Panc1 (cell line): ENCODE data around the gene CEP170B.

Experiments
- POLR2AphosphoS5 ChIP-seq: IDR thresholded peaks from 2 replicates; pipeline ENCODE4 v1.6.1; 2012; ENCODE audit warnings: mild to moderate bottlenecking, low read depth, low read length, moderate library complexity
- TCF7L2 ChIP-seq: IDR thresholded peaks from 2 replicates; pipeline ENCODE4 v1.6.1; 2011; ENCODE audit warnings: mild to moderate bottlenecking, low read depth, low read length, inconsistent platforms
- TF ChIP-seq, protein P1 (sequence below): fragments of 450-650 bp; IDR thresholded peaks from 2 replicates; pipeline ENCODE4 v1.5.1; 2017; ENCODE audit warnings: mild to moderate bottlenecking
- TF ChIP-seq, protein P2 (sequence below), 2 experiments: IDR thresholded peaks; 2 replicates each; pipeline ENCODE4 v1.6.1; 2011 to 2012; ENCODE audit warnings: low read depth in 2 of 2, control low read depth in 1 of 2, low read length in 1 of 2, mild to moderate bottlenecking in 1 of 2, moderate library complexity in 1 of 2; ENCODE audit not compliant: insufficient read depth in 1 of 2

DNA sequence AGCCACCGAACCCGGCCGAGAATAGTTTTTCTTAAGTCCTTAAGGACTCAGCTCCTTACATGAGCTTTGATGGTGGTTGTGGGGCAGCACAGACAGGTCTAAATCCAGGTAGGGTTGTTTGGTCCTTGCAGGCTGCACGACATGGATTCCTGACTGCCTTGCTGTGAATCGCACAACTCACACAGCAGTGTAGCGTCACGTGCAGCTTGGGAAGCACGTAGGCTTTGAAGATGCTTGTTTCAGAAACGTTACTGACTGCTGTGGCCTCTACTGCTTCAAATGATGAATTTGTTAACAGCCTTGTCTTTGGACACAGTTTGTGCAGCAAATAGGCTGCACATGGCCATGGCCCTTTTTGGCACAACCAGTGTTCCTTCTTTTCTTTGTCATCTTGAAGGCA is 34.3 kb upstream of the CEP170B start:
- TF ChIP-seq, protein P1, sequence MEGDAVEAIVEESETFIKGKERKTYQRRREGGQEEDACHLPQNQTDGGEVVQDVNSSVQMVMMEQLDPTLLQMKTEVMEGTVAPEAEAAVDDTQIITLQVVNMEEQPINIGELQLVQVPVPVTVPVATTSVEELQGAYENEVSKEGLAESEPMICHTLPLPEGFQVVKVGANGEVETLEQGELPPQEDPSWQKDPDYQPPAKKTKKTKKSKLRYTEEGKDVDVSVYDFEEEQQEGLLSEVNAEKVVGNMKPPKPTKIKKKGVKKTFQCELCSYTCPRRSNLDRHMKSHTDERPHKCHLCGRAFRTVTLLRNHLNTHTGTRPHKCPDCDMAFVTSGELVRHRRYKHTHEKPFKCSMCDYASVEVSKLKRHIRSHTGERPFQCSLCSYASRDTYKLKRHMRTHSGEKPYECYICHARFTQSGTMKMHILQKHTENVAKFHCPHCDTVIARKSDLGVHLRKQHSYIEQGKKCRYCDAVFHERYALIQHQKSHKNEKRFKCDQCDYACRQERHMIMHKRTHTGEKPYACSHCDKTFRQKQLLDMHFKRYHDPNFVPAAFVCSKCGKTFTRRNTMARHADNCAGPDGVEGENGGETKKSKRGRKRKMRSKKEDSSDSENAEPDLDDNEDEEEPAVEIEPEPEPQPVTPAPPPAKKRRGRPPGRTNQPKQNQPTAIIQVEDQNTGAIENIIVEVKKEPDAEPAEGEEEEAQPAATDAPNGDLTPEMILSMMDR = no peak
- TF ChIP-seq, protein P2, sequence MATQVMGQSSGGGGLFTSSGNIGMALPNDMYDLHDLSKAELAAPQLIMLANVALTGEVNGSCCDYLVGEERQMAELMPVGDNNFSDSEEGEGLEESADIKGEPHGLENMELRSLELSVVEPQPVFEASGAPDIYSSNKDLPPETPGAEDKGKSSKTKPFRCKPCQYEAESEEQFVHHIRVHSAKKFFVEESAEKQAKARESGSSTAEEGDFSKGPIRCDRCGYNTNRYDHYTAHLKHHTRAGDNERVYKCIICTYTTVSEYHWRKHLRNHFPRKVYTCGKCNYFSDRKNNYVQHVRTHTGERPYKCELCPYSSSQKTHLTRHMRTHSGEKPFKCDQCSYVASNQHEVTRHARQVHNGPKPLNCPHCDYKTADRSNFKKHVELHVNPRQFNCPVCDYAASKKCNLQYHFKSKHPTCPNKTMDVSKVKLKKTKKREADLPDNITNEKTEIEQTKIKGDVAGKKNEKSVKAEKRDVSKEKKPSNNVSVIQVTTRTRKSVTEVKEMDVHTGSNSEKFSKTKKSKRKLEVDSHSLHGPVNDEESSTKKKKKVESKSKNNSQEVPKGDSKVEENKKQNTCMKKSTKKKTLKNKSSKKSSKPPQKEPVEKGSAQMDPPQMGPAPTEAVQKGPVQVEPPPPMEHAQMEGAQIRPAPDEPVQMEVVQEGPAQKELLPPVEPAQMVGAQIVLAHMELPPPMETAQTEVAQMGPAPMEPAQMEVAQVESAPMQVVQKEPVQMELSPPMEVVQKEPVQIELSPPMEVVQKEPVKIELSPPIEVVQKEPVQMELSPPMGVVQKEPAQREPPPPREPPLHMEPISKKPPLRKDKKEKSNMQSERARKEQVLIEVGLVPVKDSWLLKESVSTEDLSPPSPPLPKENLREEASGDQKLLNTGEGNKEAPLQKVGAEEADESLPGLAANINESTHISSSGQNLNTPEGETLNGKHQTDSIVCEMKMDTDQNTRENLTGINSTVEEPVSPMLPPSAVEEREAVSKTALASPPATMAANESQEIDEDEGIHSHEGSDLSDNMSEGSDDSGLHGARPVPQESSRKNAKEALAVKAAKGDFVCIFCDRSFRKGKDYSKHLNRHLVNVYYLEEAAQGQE (IDR thresholded peaks at IDR 0.05; ENCODE audit: insufficient read depth in 1 of 2, low read depth in 2 of 2, low read length in 1 of 2) = no peak
- TF ChIP-seq POLR2AphosphoS5 = no peak
- TF ChIP-seq TCF7L2 = no peak
